Peyer's patch (tissue), 4 donors: Measurements from ENCODE around the gene CCKAR.

ENCODE experiments used
- CTCF ChIP-seq, 6 experiments: fragments of 450-650 bp in 4 of 6; fragments of 200-600 bp in 2 of 6; sonication (generic) in 1 of 6; IDR thresholded peaks; one replicate each; pipeline ENCODE4 v1.5.1; 2017 to 2019; ENCODE audit warnings: antibody characterized with exemption in 6 of 6, mild to moderate bottlenecking in 3 of 6, moderate library complexity in 1 of 6
- POLR2A ChIP-seq, 2 donors: fragments of 450-650 bp; IDR thresholded peaks; one replicate each; pipeline ENCODE4 v1.5.1; 2017; ENCODE audit warnings: antibody characterized with exemption in 2 of 2, mild to moderate bottlenecking in 2 of 2, moderate library complexity in 2 of 2

GRCh38 chr4:26482508-26483462 lies 7.5 kb downstream of the CCKAR start:
- TF ChIP-seq CTCF (IDR thresholded peaks at IDR 0.05) (no peak), POLR2A (IDR thresholded peaks at IDR 0.05) (no peak)
